ENCODE results near the gene PHKA1. TPM values are rescaled to one million over a fixed set of nuclear protein-coding genes. Genes with fewer than 3 reads are reported as not detected.
"Not testable (repeated sequence)": the region's sequence is repeated elsewhere in the genome, so short reads cannot be mapped to it uniquely, and the experiment has no call there.

PHKA1 gene
- total RNA-seq, 1 donor from 2014 or later = 3.1 TPM

DNA sequence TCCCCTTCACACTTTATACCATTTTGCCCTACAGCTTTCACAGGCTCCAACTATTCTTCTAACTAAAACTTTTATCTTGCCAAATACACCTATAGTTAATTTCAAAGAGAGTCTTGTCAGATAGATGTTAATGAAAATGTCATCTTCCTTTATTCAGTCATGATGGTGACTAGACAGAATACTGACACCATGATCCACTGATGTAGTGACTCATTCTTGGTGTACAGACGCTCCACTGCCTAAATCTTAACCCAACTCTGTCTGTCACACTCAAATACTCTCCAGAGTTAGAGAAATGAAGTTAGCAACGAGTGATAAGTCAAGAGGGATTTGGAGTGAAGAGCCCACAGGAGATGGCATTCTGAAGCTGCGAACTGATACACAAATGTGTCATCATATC is 109.4 kb downstream of the PHKA1 start:
- no peak for DNase-seq
- Mint-ChIP-seq H3K36me3 (ENCODE audit: unreplicated experiment) (no peaks in the 10 kb centered on the region), H3K4me1 (ENCODE audit: low read depth, unreplicated experiment) (no peaks in the 10 kb centered on the region), H3K27me3 (ENCODE audit: unreplicated experiment) (no peaks in the 10 kb centered on the region), H3K9me3 (ENCODE audit: unreplicated experiment) (no peaks in the 10 kb centered on the region), H3K4me3 (ENCODE audit: unreplicated experiment) (no peak overlapping the region), H3K27ac (ENCODE audit: unreplicated experiment) (no peak overlapping the region)
- TF ChIP-seq, protein P1, sequence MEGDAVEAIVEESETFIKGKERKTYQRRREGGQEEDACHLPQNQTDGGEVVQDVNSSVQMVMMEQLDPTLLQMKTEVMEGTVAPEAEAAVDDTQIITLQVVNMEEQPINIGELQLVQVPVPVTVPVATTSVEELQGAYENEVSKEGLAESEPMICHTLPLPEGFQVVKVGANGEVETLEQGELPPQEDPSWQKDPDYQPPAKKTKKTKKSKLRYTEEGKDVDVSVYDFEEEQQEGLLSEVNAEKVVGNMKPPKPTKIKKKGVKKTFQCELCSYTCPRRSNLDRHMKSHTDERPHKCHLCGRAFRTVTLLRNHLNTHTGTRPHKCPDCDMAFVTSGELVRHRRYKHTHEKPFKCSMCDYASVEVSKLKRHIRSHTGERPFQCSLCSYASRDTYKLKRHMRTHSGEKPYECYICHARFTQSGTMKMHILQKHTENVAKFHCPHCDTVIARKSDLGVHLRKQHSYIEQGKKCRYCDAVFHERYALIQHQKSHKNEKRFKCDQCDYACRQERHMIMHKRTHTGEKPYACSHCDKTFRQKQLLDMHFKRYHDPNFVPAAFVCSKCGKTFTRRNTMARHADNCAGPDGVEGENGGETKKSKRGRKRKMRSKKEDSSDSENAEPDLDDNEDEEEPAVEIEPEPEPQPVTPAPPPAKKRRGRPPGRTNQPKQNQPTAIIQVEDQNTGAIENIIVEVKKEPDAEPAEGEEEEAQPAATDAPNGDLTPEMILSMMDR (IDR thresholded peaks at IDR 0.05; ENCODE audit: partially characterized antibody, unreplicated experiment) = no peak

DNA sequence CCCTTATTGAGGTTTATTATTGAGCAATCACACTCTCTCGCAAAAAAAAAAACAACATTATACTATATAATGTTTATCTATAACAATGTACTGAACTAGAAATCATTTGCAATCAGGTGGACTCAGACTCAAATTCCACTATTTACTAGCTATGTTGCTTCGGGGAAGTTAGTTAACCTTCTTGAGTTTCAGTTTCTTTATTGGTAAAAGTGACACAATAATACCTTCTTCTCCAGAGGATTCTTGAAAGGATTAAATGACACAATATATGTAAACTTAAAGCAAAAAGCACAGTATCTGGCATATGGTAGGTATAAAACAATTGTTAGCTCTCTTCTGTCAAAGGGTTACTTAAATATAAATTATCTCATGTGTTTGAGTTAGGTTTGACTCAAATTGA is 110.0 kb downstream of the PHKA1 start:
- TF ChIP-seq, protein P1 (IDR thresholded peaks at IDR 0.05; ENCODE audit: partially characterized antibody, unreplicated experiment) = no peak
- no peaks in the 10 kb centered on the region for H3K9me3 Mint-ChIP-seq (ENCODE audit: unreplicated experiment)
- no peak for DNase-seq
- no peaks in the 10 kb centered on the region for H3K27me3 Mint-ChIP-seq (ENCODE audit: unreplicated experiment)
- H3K4me3 Mint-ChIP-seq (ENCODE audit: unreplicated experiment) = no peak overlapping the region
- no peaks in the 10 kb centered on the region for H3K36me3 Mint-ChIP-seq (ENCODE audit: unreplicated experiment)
- no peak overlapping the region for H3K27ac Mint-ChIP-seq (ENCODE audit: unreplicated experiment)
- H3K4me1 Mint-ChIP-seq (ENCODE audit: low read depth, unreplicated experiment) = no peaks in the 10 kb centered on the region

- not testable (repeated sequence) for H3K36me3 Mint-ChIP-seq (ENCODE audit: unreplicated experiment); H3K4me3 Mint-ChIP-seq (ENCODE audit: unreplicated experiment); H3K9me3 Mint-ChIP-seq (ENCODE audit: unreplicated experiment); H3K27me3 Mint-ChIP-seq (ENCODE audit: unreplicated experiment); H3K27ac Mint-ChIP-seq (ENCODE audit: unreplicated experiment); H3K4me1 Mint-ChIP-seq (ENCODE audit: low read depth, unreplicated experiment); DNase-seq
These were observed 123.1 kb downstream of the PHKA1 start for GRCh38 chrX:72591038-72591437.

DNA sequence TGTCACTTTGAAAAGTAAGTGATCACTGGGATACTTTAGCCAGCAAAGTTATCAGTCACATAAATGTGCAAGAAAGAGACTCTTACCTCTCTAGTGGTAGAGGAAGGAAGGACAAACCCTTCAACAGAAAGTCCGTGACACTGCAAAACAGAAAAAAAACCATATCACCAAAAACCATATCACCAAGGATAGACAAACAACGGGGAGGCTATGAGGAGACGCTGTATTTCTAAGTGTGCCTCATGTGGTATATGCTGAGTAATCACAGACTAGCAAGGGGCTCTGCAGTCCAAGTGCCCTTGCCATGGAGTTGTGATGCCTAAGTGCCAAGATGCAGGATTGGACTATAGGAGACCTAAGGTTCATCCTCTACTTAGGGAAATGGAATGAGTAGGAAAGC is 129.9 kb downstream of the PHKA1 start:
- DNase-seq = no peak
- TF ChIP-seq, protein P1 (IDR thresholded peaks at IDR 0.05; ENCODE audit: partially characterized antibody, unreplicated experiment) = no peak
- no peaks in the 10 kb centered on the region for H3K27me3 Mint-ChIP-seq (ENCODE audit: unreplicated experiment)
- no peaks in the 10 kb centered on the region for H3K36me3 Mint-ChIP-seq (ENCODE audit: unreplicated experiment)
- H3K4me3 Mint-ChIP-seq (ENCODE audit: unreplicated experiment) = no peak overlapping the region
- H3K27ac Mint-ChIP-seq (ENCODE audit: unreplicated experiment) = no peak overlapping the region
- peaks cover 4% of the 10 kb centered on the region for H3K9me3 Mint-ChIP-seq (ENCODE audit: unreplicated experiment)
- H3K4me1 Mint-ChIP-seq (ENCODE audit: low read depth, unreplicated experiment) = no peaks in the 10 kb centered on the region

GRCh38 chrX:72576141-72576894 is 137.8 kb downstream of the PHKA1 start:
- no peak for DNase-seq
- Mint-ChIP-seq H3K9me3 (ENCODE audit: unreplicated experiment) (peaks cover 2% of the 10 kb centered on the region), H3K27ac (ENCODE audit: unreplicated experiment) (no peak overlapping the region), H3K36me3 (ENCODE audit: unreplicated experiment) (no peaks in the 10 kb centered on the region), H3K4me1 (ENCODE audit: low read depth, unreplicated experiment) (no peaks in the 10 kb centered on the region), H3K27me3 (ENCODE audit: unreplicated experiment) (no peaks in the 10 kb centered on the region), H3K4me3 (ENCODE audit: unreplicated experiment) (no peak overlapping the region)
- TF ChIP-seq, protein P1 (IDR thresholded peaks at IDR 0.05; ENCODE audit: partially characterized antibody, unreplicated experiment) = no peak
